GM23338 (cell line): ENCODE data around the gene DENND6A. TPM values are rescaled to one million over a fixed set of nuclear protein-coding genes. Genes with fewer than 3 reads are reported as not detected.

Source experiments
- ATAC-seq: fragments of 200-7000 bp; cut with Tn5 transposase; 3 replicates; pipeline ENCODE4 v1.9.1; 2020
- DNase-seq: peaks from one replicate; pipeline ENCODE4 v3.0.0-alpha.2; 2015; ENCODE audit warnings: low spot score
- H2AFZ ChIP-seq: fragments of 200-600 bp; sonication (generic); 2 replicates; pipeline ENCODE4 v1.8.0; 2016; ENCODE audit warnings: antibody characterized with exemption, mild to moderate bottlenecking, moderate library complexity
- H3F3A ChIP-seq: fragments of 200-600 bp; sonication (generic); replicated peaks from 2 replicates; pipeline ENCODE4 v1.8.0; 2017; ENCODE audit warnings: antibody characterized with exemption, mixed run types, low read depth
- H3K27ac ChIP-seq: fragments of 200-600 bp; sonication (generic); 2 replicates; pipeline ENCODE4 v1.6.1; 2016; ENCODE audit warnings: low read depth
- H3K27me3 ChIP-seq: fragments of 200-600 bp; sonication (generic); 2 replicates; pipeline ENCODE4 v1.8.0; 2016; ENCODE audit warnings: mild to moderate bottlenecking, mixed run types, moderate library complexity; ENCODE audit not compliant: insufficient read depth
- H3K36me3 ChIP-seq: fragments of 200-600 bp; sonication (generic); 2 replicates; pipeline ENCODE4 v1.8.0; 2016; ENCODE audit warnings: mild to moderate bottlenecking; ENCODE audit not compliant: insufficient read depth
- H3K4me1 ChIP-seq: fragments of 200-600 bp; sonication (generic); 2 replicates; pipeline ENCODE4 v1.8.0; 2016; ENCODE audit warnings: mild to moderate bottlenecking, moderate library complexity; ENCODE audit not compliant: insufficient read depth
- H3K4me2 ChIP-seq: fragments of 200-600 bp; sonication (generic); 2 replicates; pipeline ENCODE4 v1.7.1; 2017; ENCODE audit warnings: mixed run types
- H3K4me3 ChIP-seq: fragments of 200-600 bp; sonication (generic); 2 replicates; pipeline ENCODE4 v1.6.1; 2016; ENCODE audit warnings: mixed run types
- H3K79me2 ChIP-seq: fragments of 200-600 bp; sonication (generic); replicated peaks from 2 replicates; pipeline ENCODE4 v1.8.0; 2017; ENCODE audit warnings: mild to moderate bottlenecking; ENCODE audit not compliant: insufficient read depth
- H3K9me2 ChIP-seq: fragments of 200-600 bp; sonication (generic); 2 replicates; pipeline ENCODE4 v1.8.0; 2017; ENCODE audit not compliant: insufficient read depth
- H4K20me1 ChIP-seq: fragments of 200-600 bp; sonication (generic); replicated peaks from 2 replicates; pipeline ENCODE4 v1.8.0; 2017; ENCODE audit warnings: mild to moderate bottlenecking; ENCODE audit not compliant: insufficient read depth
- H3K27ac Mint-ChIP-seq: 2 replicates; pipeline ENCODE4 v1.8.0; 2020; ENCODE audit warnings: inconsistent platforms, mild to moderate bottlenecking, moderate library complexity, mixed read lengths
- H3K27me3 Mint-ChIP-seq: 3 replicates; pipeline ENCODE4 v1.8.0; 2022; ENCODE audit warnings: low read depth, mild to moderate bottlenecking, moderate library complexity, mixed read lengths, inconsistent platforms; ENCODE audit not compliant: insufficient read depth, poor library complexity
- H3K36me3 Mint-ChIP-seq: 3 replicates; pipeline ENCODE4 v1.8.0; 2021; ENCODE audit warnings: low read depth, mild to moderate bottlenecking, inconsistent platforms, moderate library complexity, mixed read lengths
- H3K4me1 Mint-ChIP-seq: 3 replicates; pipeline ENCODE4 v1.8.0; 2020; ENCODE audit warnings: mild to moderate bottlenecking, inconsistent platforms, mixed read lengths
- H3K4me3 Mint-ChIP-seq: 3 replicates; pipeline ENCODE4 v1.8.0; 2021; ENCODE audit warnings: moderate library complexity, mild to moderate bottlenecking, inconsistent platforms, mixed read lengths
- H3K9me3 Mint-ChIP-seq: 3 replicates; pipeline ENCODE4 v1.8.0; 2020; ENCODE audit warnings: moderate library complexity, mild to moderate bottlenecking, inconsistent platforms, mixed read lengths
- CREB1 ChIP-seq: fragments of 250-450 bp; sonication (Bioruptor Pico); IDR thresholded peaks from 2 replicates; pipeline ENCODE4 v1.5.0; 2020; ENCODE audit warnings: low read depth, mild to moderate bottlenecking, moderate library complexity
- EZH2 ChIP-seq: fragments of 200-600 bp; sonication (generic); IDR thresholded peaks from one replicate; pipeline ENCODE4 v1.8.0; 2017; ENCODE audit warnings: antibody characterized with exemption, mild to moderate bottlenecking, low read depth; ENCODE audit not compliant: unreplicated experiment
- EZH2phosphoT487 ChIP-seq: fragments of 200-600 bp; sonication (generic); IDR thresholded peaks from one replicate; pipeline ENCODE4 v1.8.1; 2018; ENCODE audit warnings: antibody characterized with exemption; ENCODE audit not compliant: unreplicated experiment
- JUNB ChIP-seq: IDR thresholded peaks from one replicate; pipeline ENCODE4 v1.6.1; 2016; ENCODE audit warnings: antibody characterized with exemption; ENCODE audit not compliant: unreplicated experiment
- NANOG ChIP-seq: IDR thresholded peaks from 2 replicates; pipeline ENCODE4 v1.6.1; 2016; ENCODE audit warnings: antibody characterized with exemption, borderline replicate concordance
- POLR2AphosphoS5 ChIP-seq: IDR thresholded peaks from 2 replicates; pipeline ENCODE4 v1.6.1; 2016; ENCODE audit warnings: antibody characterized with exemption, low read depth
- STAT1 ChIP-seq: IDR thresholded peaks from one replicate; pipeline ENCODE4 v1.6.1; 2016; ENCODE audit warnings: antibody characterized with exemption; ENCODE audit not compliant: unreplicated experiment
- ZNF114 ChIP-seq: fragments of 250-450 bp; sonication (Bioruptor Pico); IDR thresholded peaks from 2 replicates; pipeline ENCODE4 v1.5.0; 2020; ENCODE audit warnings: mild to moderate bottlenecking, moderate library complexity
- ZNF331 ChIP-seq: fragments of 250-450 bp; sonication (Bioruptor Pico); IDR thresholded peaks from 2 replicates; pipeline ENCODE4 v1.5.0; 2020; ENCODE audit warnings: low read depth, mild to moderate bottlenecking, moderate library complexity
- polyA plus RNA-seq: library from polyadenylated mRNA; unstranded; fragments of >200 nt; fragmentation: Nextera tagmentation; extraction: Ambion mirVana; gene quantifications from 2 replicates; pipeline ENCODE4 v1.2.1, GENCODE V29; 2016
- total RNA-seq: library from RNA; depleted of rRNA; stranded (reverse); fragments of >200 nt; shearing (Covaris generic); gene quantifications from 2 replicates; pipeline ENCODE4 v1.2.3, GENCODE V29; 2014
- TF ChIP-seq, protein P1 (sequence below): fragments of 250-450 bp; sonication (Bioruptor Pico); IDR thresholded peaks from 2 replicates; pipeline ENCODE4 v1.5.0; 2020; ENCODE audit warnings: mild to moderate bottlenecking, moderate library complexity
- TF ChIP-seq, protein P2 (sequence below): IDR thresholded peaks from 2 replicates; pipeline ENCODE4 v1.6.1; 2016; ENCODE audit warnings: antibody characterized with exemption
- TF ChIP-seq, protein P3 (sequence below), 2 experiments: fragments of 200-600 bp in 1 of 2; sonication (generic) in 1 of 2; conservative IDR thresholded peaks; 2 replicates each; pipeline versions ENCODE4 v1.5.1 to v1.6.1; 2016 to 2017; ENCODE audit warnings: antibody characterized with exemption in 2 of 2, low read depth in 2 of 2, mild to moderate bottlenecking in 2 of 2, moderate library complexity in 1 of 2
- TF ChIP-seq, protein P4 (sequence below): IDR thresholded peaks from one replicate; pipeline ENCODE4 v1.6.1; 2018; ENCODE audit warnings: antibody characterized with exemption; ENCODE audit not compliant: unreplicated experiment

DENND6A gene
- total and polyA plus RNA-seq, 2 experiments from 2014 or later, result 7.5 to 17.5 TPM

DNA sequence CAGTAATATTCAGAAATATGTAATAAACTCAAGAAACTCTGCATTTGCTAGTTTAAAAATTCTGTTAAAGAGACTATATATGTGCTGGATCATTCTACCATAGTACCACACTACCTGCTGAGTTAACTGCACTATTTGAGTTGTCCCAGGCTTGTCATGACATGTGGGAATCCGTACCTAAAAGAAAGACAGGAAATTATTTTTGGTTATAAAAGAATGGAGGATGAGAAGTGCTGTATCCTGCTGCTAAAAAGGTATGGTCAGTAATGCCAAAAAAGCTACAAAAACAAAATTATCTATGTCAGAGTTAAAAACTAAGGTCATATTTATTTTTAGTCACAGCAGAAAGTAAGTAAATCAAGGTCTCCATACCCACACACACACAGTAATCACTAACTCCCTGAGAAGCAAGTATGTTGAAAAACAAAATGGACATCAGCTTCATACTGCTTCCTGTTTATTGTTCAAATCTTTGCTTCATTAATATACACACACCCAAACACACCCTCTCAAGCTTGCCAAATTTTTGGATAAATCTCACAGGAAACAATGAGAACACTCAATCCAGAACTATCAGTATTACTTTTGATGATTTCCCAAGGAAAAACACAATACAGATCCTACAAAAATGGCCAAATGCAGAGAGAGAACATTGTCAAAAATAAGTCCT lies 33.7 kb downstream of the DENND6A start (continued):
- no peak for TF ChIP-seq ZNF331 (CRISPR knock-in tag)

DNA sequence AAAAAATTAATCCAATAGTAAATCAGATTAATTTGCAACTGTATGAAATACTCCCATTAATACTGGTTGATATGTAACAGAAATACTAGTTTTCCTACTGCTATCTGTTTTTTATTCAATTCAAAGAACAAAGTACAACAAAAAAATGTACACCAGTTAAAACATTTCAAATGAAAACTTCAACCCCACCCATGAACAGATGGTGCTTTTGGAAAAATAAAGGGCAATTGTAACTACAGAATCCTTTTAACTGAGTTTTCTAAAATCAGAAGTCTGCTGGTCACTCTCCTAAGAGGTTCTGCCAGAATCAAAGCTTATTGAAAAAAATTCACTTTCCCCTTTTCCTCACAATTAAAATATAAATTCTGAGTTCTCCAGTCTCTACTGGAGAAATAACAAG lies 34.3 kb downstream of the DENND6A start:
- no peak for DNase-seq
- Histone ChIP-seq H3K27ac (no peak overlapping the region), H4K20me1 (no peaks in the 10 kb centered on the region), H3K4me3 (no peak overlapping the region), H3F3A (no peaks in the 10 kb centered on the region; the same call in 1 of the 2 replicates), H3K4me2 (no peak overlapping the region), H3K79me2 (no peaks in the 10 kb centered on the region), H3K4me1 (peaks cover 19% of the 10 kb centered on the region), H3K27me3 (no peaks in the 10 kb centered on the region), H3K36me3 (no peaks in the 10 kb centered on the region), H3K9me2 (no peaks in the 10 kb centered on the region), H2AFZ (no peak overlapping the region)
- Mint-ChIP-seq H3K9me3 (no peaks in the 10 kb centered on the region), H3K4me3 (no peak overlapping the region), H3K27ac (peak overlapping the region; percentile 65), H3K4me1 (peaks cover 16% of the 10 kb centered on the region), H3K36me3 (peaks cover 3% of the 10 kb centered on the region; the same call in 1 of the 3 replicates), H3K27me3 (no peaks in the 10 kb centered on the region)
- ATAC-seq, result no peak
- TF ChIP-seq, protein P1, sequence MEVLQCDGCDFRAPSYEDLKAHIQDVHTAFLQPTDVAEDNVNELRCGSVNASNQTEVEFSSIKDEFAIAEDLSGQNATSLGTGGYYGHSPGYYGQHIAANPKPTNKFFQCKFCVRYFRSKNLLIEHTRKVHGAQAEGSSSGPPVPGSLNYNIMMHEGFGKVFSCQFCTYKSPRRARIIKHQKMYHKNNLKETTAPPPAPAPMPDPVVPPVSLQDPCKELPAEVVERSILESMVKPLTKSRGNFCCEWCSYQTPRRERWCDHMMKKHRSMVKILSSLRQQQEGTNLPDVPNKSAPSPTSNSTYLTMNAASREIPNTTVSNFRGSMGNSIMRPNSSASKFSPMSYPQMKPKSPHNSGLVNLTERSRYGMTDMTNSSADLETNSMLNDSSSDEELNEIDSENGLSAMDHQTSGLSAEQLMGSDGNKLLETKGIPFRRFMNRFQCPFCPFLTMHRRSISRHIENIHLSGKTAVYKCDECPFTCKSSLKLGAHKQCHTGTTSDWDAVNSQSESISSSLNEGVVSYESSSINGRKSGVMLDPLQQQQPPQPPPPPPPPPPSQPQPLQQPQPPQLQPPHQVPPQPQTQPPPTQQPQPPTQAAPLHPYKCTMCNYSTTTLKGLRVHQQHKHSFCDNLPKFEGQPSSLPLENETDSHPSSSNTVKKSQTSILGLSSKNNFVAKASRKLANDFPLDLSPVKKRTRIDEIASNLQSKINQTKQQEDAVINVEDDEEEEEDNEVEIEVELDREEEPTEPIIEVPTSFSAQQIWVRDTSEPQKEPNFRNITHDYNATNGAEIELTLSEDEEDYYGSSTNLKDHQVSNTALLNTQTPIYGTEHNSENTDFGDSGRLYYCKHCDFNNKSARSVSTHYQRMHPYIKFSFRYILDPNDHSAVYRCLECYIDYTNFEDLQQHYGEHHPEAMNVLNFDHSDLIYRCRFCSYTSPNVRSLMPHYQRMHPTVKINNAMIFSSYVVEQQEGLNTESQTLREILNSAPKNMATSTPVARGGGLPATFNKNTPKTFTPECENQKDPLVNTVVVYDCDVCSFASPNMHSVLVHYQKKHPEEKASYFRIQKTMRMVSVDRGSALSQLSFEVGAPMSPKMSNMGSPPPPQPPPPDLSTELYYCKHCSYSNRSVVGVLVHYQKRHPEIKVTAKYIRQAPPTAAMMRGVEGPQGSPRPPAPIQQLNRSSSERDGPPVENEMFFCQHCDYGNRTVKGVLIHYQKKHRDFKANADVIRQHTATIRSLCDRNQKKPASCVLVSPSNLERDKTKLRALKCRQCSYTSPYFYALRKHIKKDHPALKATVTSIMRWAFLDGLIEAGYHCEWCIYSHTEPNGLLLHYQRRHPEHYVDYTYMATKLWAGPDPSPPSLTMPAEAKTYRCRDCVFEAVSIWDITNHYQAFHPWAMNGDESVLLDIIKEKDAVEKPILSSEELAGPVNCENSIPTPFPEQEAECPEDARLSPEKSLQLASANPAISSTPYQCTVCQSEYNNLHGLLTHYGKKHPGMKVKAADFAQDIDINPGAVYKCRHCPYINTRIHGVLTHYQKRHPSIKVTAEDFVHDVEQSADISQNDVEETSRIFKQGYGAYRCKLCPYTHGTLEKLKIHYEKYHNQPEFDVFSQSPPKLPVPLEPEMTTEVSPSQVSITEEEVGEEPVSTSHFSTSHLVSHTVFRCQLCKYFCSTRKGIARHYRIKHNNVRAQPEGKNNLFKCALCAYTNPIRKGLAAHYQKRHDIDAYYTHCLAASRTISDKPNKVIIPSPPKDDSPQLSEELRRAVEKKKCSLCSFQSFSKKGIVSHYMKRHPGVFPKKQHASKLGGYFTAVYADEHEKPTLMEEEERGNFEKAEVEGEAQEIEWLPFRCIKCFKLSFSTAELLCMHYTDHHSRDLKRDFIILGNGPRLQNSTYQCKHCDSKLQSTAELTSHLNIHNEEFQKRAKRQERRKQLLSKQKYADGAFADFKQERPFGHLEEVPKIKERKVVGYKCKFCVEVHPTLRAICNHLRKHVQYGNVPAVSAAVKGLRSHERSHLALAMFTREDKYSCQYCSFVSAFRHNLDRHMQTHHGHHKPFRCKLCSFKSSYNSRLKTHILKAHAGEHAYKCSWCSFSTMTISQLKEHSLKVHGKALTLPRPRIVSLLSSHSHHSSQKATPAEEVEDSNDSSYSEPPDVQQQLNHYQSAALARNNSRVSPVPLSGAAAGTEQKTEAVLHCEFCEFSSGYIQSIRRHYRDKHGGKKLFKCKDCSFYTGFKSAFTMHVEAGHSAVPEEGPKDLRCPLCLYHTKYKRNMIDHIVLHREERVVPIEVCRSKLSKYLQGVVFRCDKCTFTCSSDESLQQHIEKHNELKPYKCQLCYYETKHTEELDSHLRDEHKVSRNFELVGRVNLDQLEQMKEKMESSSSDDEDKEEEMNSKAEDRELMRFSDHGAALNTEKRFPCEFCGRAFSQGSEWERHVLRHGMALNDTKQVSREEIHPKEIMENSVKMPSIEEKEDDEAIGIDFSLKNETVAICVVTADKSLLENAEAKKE (CRISPR knock-in tag), result no peak
- TF ChIP-seq CREB1 (CRISPR knock-in tag) (no peak), JUNB (no peak), STAT1 (no peak), NANOG (no peak), EZH2phosphoT487 (no peak), ZNF331 (CRISPR knock-in tag) (no peak), EZH2 (no peak), POLR2AphosphoS5 (no peak), ZNF114 (no peak)
- TF ChIP-seq, protein P2, sequence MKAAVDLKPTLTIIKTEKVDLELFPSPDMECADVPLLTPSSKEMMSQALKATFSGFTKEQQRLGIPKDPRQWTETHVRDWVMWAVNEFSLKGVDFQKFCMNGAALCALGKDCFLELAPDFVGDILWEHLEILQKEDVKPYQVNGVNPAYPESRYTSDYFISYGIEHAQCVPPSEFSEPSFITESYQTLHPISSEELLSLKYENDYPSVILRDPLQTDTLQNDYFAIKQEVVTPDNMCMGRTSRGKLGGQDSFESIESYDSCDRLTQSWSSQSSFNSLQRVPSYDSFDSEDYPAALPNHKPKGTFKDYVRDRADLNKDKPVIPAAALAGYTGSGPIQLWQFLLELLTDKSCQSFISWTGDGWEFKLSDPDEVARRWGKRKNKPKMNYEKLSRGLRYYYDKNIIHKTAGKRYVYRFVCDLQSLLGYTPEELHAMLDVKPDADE, result no peak
- TF ChIP-seq, protein P3, sequence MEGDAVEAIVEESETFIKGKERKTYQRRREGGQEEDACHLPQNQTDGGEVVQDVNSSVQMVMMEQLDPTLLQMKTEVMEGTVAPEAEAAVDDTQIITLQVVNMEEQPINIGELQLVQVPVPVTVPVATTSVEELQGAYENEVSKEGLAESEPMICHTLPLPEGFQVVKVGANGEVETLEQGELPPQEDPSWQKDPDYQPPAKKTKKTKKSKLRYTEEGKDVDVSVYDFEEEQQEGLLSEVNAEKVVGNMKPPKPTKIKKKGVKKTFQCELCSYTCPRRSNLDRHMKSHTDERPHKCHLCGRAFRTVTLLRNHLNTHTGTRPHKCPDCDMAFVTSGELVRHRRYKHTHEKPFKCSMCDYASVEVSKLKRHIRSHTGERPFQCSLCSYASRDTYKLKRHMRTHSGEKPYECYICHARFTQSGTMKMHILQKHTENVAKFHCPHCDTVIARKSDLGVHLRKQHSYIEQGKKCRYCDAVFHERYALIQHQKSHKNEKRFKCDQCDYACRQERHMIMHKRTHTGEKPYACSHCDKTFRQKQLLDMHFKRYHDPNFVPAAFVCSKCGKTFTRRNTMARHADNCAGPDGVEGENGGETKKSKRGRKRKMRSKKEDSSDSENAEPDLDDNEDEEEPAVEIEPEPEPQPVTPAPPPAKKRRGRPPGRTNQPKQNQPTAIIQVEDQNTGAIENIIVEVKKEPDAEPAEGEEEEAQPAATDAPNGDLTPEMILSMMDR (conservative IDR thresholded peaks at IDR 0.05; ENCODE audit: low read depth in 2 of 2), result no peak
- TF ChIP-seq, protein P4, sequence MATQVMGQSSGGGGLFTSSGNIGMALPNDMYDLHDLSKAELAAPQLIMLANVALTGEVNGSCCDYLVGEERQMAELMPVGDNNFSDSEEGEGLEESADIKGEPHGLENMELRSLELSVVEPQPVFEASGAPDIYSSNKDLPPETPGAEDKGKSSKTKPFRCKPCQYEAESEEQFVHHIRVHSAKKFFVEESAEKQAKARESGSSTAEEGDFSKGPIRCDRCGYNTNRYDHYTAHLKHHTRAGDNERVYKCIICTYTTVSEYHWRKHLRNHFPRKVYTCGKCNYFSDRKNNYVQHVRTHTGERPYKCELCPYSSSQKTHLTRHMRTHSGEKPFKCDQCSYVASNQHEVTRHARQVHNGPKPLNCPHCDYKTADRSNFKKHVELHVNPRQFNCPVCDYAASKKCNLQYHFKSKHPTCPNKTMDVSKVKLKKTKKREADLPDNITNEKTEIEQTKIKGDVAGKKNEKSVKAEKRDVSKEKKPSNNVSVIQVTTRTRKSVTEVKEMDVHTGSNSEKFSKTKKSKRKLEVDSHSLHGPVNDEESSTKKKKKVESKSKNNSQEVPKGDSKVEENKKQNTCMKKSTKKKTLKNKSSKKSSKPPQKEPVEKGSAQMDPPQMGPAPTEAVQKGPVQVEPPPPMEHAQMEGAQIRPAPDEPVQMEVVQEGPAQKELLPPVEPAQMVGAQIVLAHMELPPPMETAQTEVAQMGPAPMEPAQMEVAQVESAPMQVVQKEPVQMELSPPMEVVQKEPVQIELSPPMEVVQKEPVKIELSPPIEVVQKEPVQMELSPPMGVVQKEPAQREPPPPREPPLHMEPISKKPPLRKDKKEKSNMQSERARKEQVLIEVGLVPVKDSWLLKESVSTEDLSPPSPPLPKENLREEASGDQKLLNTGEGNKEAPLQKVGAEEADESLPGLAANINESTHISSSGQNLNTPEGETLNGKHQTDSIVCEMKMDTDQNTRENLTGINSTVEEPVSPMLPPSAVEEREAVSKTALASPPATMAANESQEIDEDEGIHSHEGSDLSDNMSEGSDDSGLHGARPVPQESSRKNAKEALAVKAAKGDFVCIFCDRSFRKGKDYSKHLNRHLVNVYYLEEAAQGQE, result no peak
